Testis (tissue), 3 donors: ENCODE measurements around the gene GPR31. TPM values are rescaled to one million over a fixed set of nuclear protein-coding genes. Genes with fewer than 3 reads are reported as not detected.

Experiments
- DNase-seq: peaks from one replicate; pipeline ENCODE4 v3.0.0-alpha.2; 2019
- H3K27ac ChIP-seq, 2 donors: fragments of 200-600 bp; sonication (generic); one replicate each; pipeline ENCODE4 v1.5.1; 2019
- H3K27me3 ChIP-seq: fragments of 200-600 bp; sonication (generic); one replicate; pipeline ENCODE4 v1.5.1; 2019
- H3K36me3 ChIP-seq: fragments of 200-600 bp; sonication (generic); one replicate; pipeline ENCODE4 v1.5.1; 2017; ENCODE audit warnings: low read depth; ENCODE audit errors: missing control alignments
- H3K4me1 ChIP-seq: fragments of 200-600 bp; sonication (generic); one replicate; pipeline ENCODE4 v1.5.1; 2019
- H3K4me3 ChIP-seq, 2 donors: fragments of 200-600 bp; sonication (generic); one replicate each; pipeline ENCODE4 v1.5.1; 2017 to 2019
- H3K9me3 ChIP-seq: fragments of 200-600 bp; sonication (generic); one replicate; pipeline ENCODE4 v1.5.1; 2017
- CTCF ChIP-seq, 3 experiments: fragments of 450-650 bp in 2 of 3; fragments of 200-600 bp in 1 of 3; sonication (generic) in 1 of 3; IDR thresholded peaks; one replicate each; pipeline ENCODE4 v1.5.1; 2016 to 2019; ENCODE audit warnings: antibody characterized with exemption in 3 of 3, mild to moderate bottlenecking in 2 of 3, moderate library complexity in 1 of 3
- POLR2A ChIP-seq: fragments of 450-650 bp; IDR thresholded peaks from one replicate; pipeline ENCODE4 v1.6.1; 2017; ENCODE audit warnings: antibody characterized with exemption, mild to moderate bottlenecking, moderate library complexity
- WGBS, 2 donors: methylation state at CpG; one replicate each; pipeline ENCODE4 v1.1.5; 2018; 5-methylcytosine and 5-hydroxymethylcytosine counted together
- intact Hi-C: fragments of 100-400 bp; cut with DNase I; formaldehyde crosslinking; loops from one replicate; pipeline ENCODE4 v1.15.1; 2023; ENCODE audit warnings: low total_unique reads
- polyA plus RNA-seq: library from polyadenylated mRNA; stranded (reverse); fragments of 350-450 nt; fragmentation: Illumina TruSeq; extraction: RNeasy Lipid Tissue Mini Kit (QIAGEN cat#74804); gene quantifications from one replicate; pipeline ENCODE4 v1.2.3, GENCODE V29; 2014; ENCODE audit warnings: low read depth, low replicate concordance; ENCODE audit not compliant: insufficient read depth
- total RNA-seq, 2 donors: library from RNA; depleted of rRNA; stranded (reverse); fragments of >200 nt; gene quantifications; one replicate each; pipeline ENCODE4 v1.2.3, GENCODE V29; 2016

The GPR31 gene
- total and polyA plus RNA-seq, 3 donors from 2014 or later, result 0.19 to 0.71 (median 0.20) TPM

- H3K4me1 ChIP-seq, result no peaks in the 10 kb centered on the region
- DNase-seq, result no peak
- no peaks in the 10 kb centered on the region for H3K27me3 ChIP-seq
- H3K36me3 ChIP-seq, result no peaks in the 10 kb centered on the region
- intact Hi-C loops, result no loop called here
- H3K9me3 ChIP-seq, result no peaks in the 10 kb centered on the region
- H3K4me3 ChIP-seq, result no peak overlapping the region
- 93 to 95% methylated on average over 13 of the region's 13 CpGs for WGBS, 2 donors
- TF ChIP-seq CTCF (IDR thresholded peaks at IDR 0.05), result no peak
- TF ChIP-seq POLR2A, result no peak
- no peak overlapping the region for H3K27ac ChIP-seq
Observed at GRCh38 chr6:167136376-167136775, 21.4 kb downstream of the GPR31 start.

- 79 to 93% methylated on average over 23 of the region's 23 CpGs for WGBS, 2 donors
- Histone ChIP-seq H3K27ac (no peak overlapping the region), H3K27me3 (no peaks in the 10 kb centered on the region), H3K9me3 (no peaks in the 10 kb centered on the region), H3K4me1 (no peaks in the 10 kb centered on the region), H3K36me3 (no peaks in the 10 kb centered on the region), H3K4me3 (no peak overlapping the region)
- TF ChIP-seq CTCF (IDR thresholded peaks at IDR 0.05) (no peak), POLR2A (no peak)
- no peak for DNase-seq
- intact Hi-C loops, result no loop called here
Observed at GRCh38 chr6:167134448-167135328, 23.1 kb downstream of the GPR31 start.

- no peaks in the 10 kb centered on the region for H3K27me3 ChIP-seq
- intact Hi-C loops, result no loop called here
- TF ChIP-seq CTCF (IDR thresholded peaks at IDR 0.05), result no peak
- TF ChIP-seq POLR2A, result no peak
- 61 to 71% methylated on average over 33 of the region's 33 CpGs for WGBS, 2 donors
- H3K9me3 ChIP-seq, result no peaks in the 10 kb centered on the region
- no peak for DNase-seq
- H3K36me3 ChIP-seq, result no peaks in the 10 kb centered on the region
- H3K4me3 ChIP-seq, result peak overlapping the region in 1 of 2 donors; percentile 26
- no peaks in the 10 kb centered on the region for H3K4me1 ChIP-seq
- H3K27ac ChIP-seq, result no peak overlapping the region
Observed at GRCh38 chr6:167130712-167131684, 26.8 kb downstream of the GPR31 start.

GRCh38 chr6:167130008-167130677, 27.6 kb downstream of the GPR31 start:
- no peak overlapping the region for H3K27ac ChIP-seq
- intact Hi-C loops, result no loop called here
- TF ChIP-seq CTCF (IDR thresholded peaks at IDR 0.05) (no peak), POLR2A (no peak)
- H3K4me1 ChIP-seq, result no peaks in the 10 kb centered on the region
- H3K4me3 ChIP-seq, result no peak overlapping the region
- no peaks in the 10 kb centered on the region for H3K36me3 ChIP-seq
- no peak for DNase-seq
- 61 to 66% methylated on average over 6 of the region's 6 CpGs for WGBS, 2 donors
- H3K27me3 ChIP-seq, result no peaks in the 10 kb centered on the region
- H3K9me3 ChIP-seq, result no peaks in the 10 kb centered on the region
